SK-N-SH (cell line): ENCODE measurements around the gene SFSWAP.

Experiments
- MXI1 ChIP-seq: IDR thresholded peaks from 2 replicates; pipeline ENCODE4 v1.6.1; 2012; ENCODE audit warnings: mild to moderate bottlenecking, low read depth, low read length, improper control_type of control experiment
- POLR2AphosphoS5 ChIP-seq: IDR thresholded peaks from 2 replicates; pipeline ENCODE4 v1.6.1; 2012; ENCODE audit warnings: low read depth, low read length
- RAD21 ChIP-seq: IDR thresholded peaks from 2 replicates; pipeline ENCODE4 v1.6.1; 2012; ENCODE audit warnings: mild to moderate bottlenecking, low read length
- SIN3A ChIP-seq: IDR thresholded peaks from 2 replicates; pipeline ENCODE4 v1.6.1; 2012; ENCODE audit warnings: low read depth, mild to moderate bottlenecking, low read length, moderate library complexity, borderline replicate concordance
- TF ChIP-seq, protein P1 (sequence below): fragments of 200-600 bp; sonication (generic); IDR thresholded peaks from 2 replicates; pipeline ENCODE4 v1.6.1; 2017; ENCODE audit warnings: antibody characterized with exemption, mild to moderate bottlenecking, moderate library complexity
- TF ChIP-seq, protein P2 (sequence below): fragments of 150-350 bp; IDR thresholded peaks from 2 replicates; pipeline ENCODE4 v1.6.1; 2016; ENCODE audit warnings: mild to moderate bottlenecking, low read depth, low read length
- TF ChIP-seq, protein P3 (sequence below): IDR thresholded peaks from 2 replicates; pipeline ENCODE4 v1.6.1; 2012; ENCODE audit warnings: mild to moderate bottlenecking, low read depth, low read length, moderate library complexity

DNA sequence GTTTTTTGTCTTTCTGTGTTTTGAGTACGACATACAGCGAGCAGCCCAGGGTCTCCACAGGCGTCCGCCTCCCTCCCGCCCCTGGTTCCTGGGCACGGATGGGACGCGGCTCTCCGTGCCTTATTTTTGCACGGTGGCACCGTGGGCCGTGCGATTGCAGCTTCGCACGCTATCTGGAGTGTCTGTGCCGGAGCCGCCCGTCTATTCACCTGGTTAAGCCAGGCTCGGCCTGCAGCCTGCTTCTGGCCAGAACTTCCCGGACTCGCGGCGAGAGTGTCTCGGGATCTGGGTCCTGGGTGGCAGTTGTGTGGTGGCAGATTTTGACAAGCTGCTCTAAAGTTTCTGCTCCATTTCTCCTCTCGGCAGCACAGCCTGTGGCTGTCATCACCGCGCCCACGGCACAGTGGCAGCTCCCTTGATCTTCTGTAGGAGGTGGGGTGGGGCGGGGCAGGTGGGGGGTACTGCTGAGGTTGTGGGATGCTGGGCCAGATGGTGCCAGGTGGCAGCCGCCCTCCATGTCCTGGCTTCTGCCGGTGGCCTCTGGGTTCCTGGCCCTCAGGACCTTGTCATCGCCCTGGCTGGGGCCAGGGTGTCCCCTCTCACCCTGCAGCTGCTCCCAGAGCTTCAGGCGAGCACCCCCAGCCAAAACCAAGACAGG, 120.2 kb downstream of the SFSWAP start:
- TF ChIP-seq, protein P1, sequence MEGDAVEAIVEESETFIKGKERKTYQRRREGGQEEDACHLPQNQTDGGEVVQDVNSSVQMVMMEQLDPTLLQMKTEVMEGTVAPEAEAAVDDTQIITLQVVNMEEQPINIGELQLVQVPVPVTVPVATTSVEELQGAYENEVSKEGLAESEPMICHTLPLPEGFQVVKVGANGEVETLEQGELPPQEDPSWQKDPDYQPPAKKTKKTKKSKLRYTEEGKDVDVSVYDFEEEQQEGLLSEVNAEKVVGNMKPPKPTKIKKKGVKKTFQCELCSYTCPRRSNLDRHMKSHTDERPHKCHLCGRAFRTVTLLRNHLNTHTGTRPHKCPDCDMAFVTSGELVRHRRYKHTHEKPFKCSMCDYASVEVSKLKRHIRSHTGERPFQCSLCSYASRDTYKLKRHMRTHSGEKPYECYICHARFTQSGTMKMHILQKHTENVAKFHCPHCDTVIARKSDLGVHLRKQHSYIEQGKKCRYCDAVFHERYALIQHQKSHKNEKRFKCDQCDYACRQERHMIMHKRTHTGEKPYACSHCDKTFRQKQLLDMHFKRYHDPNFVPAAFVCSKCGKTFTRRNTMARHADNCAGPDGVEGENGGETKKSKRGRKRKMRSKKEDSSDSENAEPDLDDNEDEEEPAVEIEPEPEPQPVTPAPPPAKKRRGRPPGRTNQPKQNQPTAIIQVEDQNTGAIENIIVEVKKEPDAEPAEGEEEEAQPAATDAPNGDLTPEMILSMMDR = no peak
- TF ChIP-seq RAD21 = no peak
- no peak for TF ChIP-seq MXI1
- TF ChIP-seq, protein P2, sequence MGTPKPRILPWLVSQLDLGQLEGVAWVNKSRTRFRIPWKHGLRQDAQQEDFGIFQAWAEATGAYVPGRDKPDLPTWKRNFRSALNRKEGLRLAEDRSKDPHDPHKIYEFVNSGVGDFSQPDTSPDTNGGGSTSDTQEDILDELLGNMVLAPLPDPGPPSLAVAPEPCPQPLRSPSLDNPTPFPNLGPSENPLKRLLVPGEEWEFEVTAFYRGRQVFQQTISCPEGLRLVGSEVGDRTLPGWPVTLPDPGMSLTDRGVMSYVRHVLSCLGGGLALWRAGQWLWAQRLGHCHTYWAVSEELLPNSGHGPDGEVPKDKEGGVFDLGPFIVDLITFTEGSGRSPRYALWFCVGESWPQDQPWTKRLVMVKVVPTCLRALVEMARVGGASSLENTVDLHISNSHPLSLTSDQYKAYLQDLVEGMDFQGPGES = no peak
- no peak for TF ChIP-seq POLR2AphosphoS5
- TF ChIP-seq, protein P3, sequence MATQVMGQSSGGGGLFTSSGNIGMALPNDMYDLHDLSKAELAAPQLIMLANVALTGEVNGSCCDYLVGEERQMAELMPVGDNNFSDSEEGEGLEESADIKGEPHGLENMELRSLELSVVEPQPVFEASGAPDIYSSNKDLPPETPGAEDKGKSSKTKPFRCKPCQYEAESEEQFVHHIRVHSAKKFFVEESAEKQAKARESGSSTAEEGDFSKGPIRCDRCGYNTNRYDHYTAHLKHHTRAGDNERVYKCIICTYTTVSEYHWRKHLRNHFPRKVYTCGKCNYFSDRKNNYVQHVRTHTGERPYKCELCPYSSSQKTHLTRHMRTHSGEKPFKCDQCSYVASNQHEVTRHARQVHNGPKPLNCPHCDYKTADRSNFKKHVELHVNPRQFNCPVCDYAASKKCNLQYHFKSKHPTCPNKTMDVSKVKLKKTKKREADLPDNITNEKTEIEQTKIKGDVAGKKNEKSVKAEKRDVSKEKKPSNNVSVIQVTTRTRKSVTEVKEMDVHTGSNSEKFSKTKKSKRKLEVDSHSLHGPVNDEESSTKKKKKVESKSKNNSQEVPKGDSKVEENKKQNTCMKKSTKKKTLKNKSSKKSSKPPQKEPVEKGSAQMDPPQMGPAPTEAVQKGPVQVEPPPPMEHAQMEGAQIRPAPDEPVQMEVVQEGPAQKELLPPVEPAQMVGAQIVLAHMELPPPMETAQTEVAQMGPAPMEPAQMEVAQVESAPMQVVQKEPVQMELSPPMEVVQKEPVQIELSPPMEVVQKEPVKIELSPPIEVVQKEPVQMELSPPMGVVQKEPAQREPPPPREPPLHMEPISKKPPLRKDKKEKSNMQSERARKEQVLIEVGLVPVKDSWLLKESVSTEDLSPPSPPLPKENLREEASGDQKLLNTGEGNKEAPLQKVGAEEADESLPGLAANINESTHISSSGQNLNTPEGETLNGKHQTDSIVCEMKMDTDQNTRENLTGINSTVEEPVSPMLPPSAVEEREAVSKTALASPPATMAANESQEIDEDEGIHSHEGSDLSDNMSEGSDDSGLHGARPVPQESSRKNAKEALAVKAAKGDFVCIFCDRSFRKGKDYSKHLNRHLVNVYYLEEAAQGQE = no peak
- TF ChIP-seq SIN3A = no peak
